Mammary epithelial cell (primary cell): Measurements from ENCODE around the gene ANKIB1.

ENCODE experiments used
- EZH2 ChIP-seq: IDR thresholded peaks from 2 replicates; pipeline ENCODE4 v1.6.1; 2012; ENCODE audit warnings: low read length, inconsistent platforms, borderline replicate concordance
- TF ChIP-seq, protein P1 (sequence below), 2 donors: IDR thresholded peaks in 1 of 2; conservative IDR thresholded peaks in 1 of 2; 2 replicates each; pipeline ENCODE4 v1.5.1; 2011 to 2012; ENCODE audit warnings: inconsistent platforms in 2 of 2, low read length in 2 of 2, mild to moderate bottlenecking in 2 of 2, control low read depth in 1 of 2, low read depth in 1 of 2; ENCODE audit not compliant: insufficient read depth in 1 of 2; ENCODE audit errors: extremely low read depth in 1 of 2

DNA sequence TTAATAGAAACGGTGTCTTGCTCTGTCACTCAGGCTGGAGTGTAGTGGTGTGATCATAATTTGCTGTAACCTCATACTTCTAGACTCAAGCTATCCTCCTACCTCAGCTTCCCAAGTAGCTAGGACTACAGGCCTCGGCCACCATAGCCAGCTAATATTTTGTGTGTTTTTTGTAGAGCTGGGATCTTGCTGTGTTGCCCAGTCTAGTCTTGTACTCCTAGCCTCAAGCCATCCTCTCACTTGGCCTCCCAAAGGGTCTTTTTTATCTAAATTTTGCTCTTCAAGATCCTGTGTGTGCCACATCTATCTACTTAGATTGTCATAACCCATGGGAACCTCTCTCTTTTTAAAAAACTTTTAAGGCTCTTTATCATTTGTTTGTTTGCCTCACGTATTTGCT, 50.5 kb downstream of the ANKIB1 start:
- TF ChIP-seq, protein P1, sequence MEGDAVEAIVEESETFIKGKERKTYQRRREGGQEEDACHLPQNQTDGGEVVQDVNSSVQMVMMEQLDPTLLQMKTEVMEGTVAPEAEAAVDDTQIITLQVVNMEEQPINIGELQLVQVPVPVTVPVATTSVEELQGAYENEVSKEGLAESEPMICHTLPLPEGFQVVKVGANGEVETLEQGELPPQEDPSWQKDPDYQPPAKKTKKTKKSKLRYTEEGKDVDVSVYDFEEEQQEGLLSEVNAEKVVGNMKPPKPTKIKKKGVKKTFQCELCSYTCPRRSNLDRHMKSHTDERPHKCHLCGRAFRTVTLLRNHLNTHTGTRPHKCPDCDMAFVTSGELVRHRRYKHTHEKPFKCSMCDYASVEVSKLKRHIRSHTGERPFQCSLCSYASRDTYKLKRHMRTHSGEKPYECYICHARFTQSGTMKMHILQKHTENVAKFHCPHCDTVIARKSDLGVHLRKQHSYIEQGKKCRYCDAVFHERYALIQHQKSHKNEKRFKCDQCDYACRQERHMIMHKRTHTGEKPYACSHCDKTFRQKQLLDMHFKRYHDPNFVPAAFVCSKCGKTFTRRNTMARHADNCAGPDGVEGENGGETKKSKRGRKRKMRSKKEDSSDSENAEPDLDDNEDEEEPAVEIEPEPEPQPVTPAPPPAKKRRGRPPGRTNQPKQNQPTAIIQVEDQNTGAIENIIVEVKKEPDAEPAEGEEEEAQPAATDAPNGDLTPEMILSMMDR (conservative IDR thresholded peaks at IDR 0.05 in 1 of 2, IDR thresholded peaks at IDR 0.05 in 1 of 2; ENCODE audit: extremely low read depth in 1 of 2, insufficient read depth in 1 of 2, low read depth in 1 of 2, low read length in 2 of 2) = no peak
- no peak for TF ChIP-seq EZH2
